ACC112 (cell line): ENCODE results near the gene OFD1.

Source experiments
- H2AFZ ChIP-seq: fragments of 200-600 bp; sonication (generic); one replicate; pipeline ENCODE4 v1.6.0; 2017; ENCODE audit warnings: antibody characterized with exemption, low read length; ENCODE audit not compliant: unreplicated experiment
- H3K27ac ChIP-seq: fragments of 200-600 bp; sonication (generic); 2 replicates; pipeline ENCODE4 v1.5.1; 2014; ENCODE audit warnings: low read depth, mild to moderate bottlenecking, antibody characterized with exemption, low read length, moderate library complexity
- H3K27me3 ChIP-seq: fragments of 200-600 bp; sonication (generic); 2 replicates; pipeline ENCODE4 v1.6.1; 2014; ENCODE audit warnings: mild to moderate bottlenecking, antibody characterized with exemption, low read length, moderate library complexity, mixed read lengths; ENCODE audit not compliant: insufficient read depth
- H3K36me3 ChIP-seq: fragments of 200-600 bp; sonication (generic); 2 replicates; pipeline ENCODE4 v1.6.1; 2016; ENCODE audit warnings: mild to moderate bottlenecking, antibody characterized with exemption, low read length, moderate library complexity, mixed read lengths; ENCODE audit not compliant: insufficient read depth
- H3K4me1 ChIP-seq: fragments of 200-600 bp; sonication (generic); one replicate; pipeline ENCODE4 v1.6.1; 2016; ENCODE audit warnings: low read length, mixed read lengths; ENCODE audit not compliant: insufficient read depth, unreplicated experiment, control insufficient read depth
- H3K4me3 ChIP-seq: fragments of 200-600 bp; sonication (generic); 2 replicates; pipeline ENCODE4 v1.5.1; 2014; ENCODE audit warnings: mild to moderate bottlenecking, low read depth, low read length
- H3K79me2 ChIP-seq: fragments of 200-600 bp; sonication (generic); one replicate; pipeline ENCODE4 v1.6.0; 2016; ENCODE audit warnings: low read length; ENCODE audit not compliant: control insufficient read depth, unreplicated experiment, insufficient read depth

The OFD1 gene

DNA sequence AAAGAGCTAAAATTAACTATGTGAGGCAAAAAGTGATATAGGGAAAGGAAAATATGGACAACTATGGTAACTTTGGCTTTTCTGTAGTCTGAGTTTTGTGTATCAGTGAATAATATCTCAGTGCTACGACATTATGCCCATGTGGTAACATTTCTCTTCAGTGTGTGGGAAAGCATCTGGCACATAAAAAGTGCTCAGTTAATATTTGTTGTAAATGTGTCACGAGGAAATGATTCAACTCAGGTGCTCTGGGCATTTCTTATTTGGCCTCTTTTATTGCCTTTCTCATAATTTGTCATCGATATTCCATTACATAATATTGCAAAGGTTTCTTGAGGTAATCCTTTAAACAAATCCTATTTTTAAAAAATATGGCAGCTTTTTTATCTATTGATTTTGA, 17.6 kb downstream of the OFD1 start:
- 0 out of 2 replicates have a peak, but pooled peaks cover 4% of the 10 kb centered on the region for H3K36me3 ChIP-seq
- H2AFZ ChIP-seq: no peak overlapping the region
- no peak overlapping the region for H3K27ac ChIP-seq
- no peaks in the 10 kb centered on the region for H3K4me1 ChIP-seq
- no peaks in the 10 kb centered on the region for H3K27me3 ChIP-seq
- no peak overlapping the region for H3K4me3 ChIP-seq
- H3K79me2 ChIP-seq: peaks cover 3% of the 10 kb centered on the region

DNA sequence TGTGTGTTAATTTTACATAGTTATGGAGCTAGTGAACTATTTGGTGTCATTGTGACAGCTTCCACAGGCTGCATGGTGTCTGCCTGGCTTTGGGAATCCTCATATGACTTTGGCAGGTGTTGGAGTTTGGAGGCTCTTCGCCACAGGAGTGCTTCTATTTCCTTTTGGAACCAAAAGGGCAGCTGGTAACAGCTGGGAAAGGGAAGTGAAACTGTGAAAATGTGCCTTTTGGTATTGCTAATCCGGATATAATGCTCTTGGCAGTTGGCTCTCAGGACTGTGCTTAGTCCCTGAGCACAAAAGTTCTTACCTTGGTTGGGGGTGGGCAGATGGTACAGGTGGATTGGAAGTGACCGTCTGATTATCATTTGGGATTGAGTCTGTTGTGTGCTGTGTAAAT, 18.1 kb downstream of the OFD1 start:
- no peaks in the 10 kb centered on the region for H3K4me1 ChIP-seq
- no peak overlapping the region for H2AFZ ChIP-seq
- no peaks in the 10 kb centered on the region for H3K27me3 ChIP-seq
- no peak overlapping the region for H3K4me3 ChIP-seq
- peaks cover 4% of the 10 kb centered on the region; the same call in 1 of the 2 replicates for H3K36me3 ChIP-seq
- H3K27ac ChIP-seq: no peak overlapping the region
- H3K79me2 ChIP-seq: peaks cover 3% of the 10 kb centered on the region

DNA sequence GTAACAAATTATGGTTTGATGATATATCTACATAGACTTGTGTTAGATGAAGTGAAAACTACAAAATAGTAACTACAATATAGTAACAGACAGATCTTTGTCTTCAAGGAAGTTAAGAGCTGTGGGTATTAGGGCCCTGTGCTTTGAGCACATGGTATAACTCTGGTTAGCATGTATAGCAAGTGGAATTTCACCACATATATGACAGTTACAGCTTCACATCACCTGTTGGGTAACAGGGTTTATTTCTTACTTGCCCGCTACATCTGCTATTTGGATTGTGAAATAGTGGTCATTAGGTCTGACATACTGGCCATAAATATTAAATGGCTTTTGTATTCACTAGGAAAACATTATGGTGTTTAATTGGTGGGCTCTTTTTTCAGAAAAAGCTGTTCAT, 20.2 kb downstream of the OFD1 start:
- no peak overlapping the region for H3K27ac ChIP-seq
- no peak overlapping the region for H3K4me3 ChIP-seq
- no peaks in the 10 kb centered on the region for H3K4me1 ChIP-seq
- no peaks in the 10 kb centered on the region; the same call in 1 of the 2 replicates for H3K36me3 ChIP-seq
- H3K27me3 ChIP-seq: no peaks in the 10 kb centered on the region
- H2AFZ ChIP-seq: no peak overlapping the region
- peaks cover 3% of the 10 kb centered on the region for H3K79me2 ChIP-seq

DNA sequence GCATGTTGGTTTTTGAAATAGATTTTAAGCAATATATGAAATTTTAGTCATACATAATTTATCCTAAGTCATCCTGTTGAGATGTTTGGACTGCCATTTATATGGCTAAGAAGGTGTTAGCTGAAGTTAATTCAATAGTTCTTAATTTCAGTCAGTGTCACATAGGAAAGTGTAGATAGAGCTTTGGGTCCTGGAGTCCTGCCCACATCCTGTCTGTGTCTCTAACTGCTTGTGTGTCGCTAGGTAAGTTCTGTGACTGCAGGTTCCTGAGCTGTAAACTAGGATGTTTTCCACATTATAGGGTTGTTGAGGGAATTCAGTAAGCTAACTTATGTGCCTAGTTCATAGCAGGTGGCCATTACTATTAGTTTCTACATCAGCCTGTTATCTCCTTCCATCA, 20.7 kb downstream of the OFD1 start:
- H3K27ac ChIP-seq: no peak overlapping the region
- peaks cover 3% of the 10 kb centered on the region for H3K79me2 ChIP-seq
- no peak overlapping the region for H2AFZ ChIP-seq
- no peaks in the 10 kb centered on the region for H3K27me3 ChIP-seq
- no peaks in the 10 kb centered on the region; the same call in 1 of the 2 replicates for H3K36me3 ChIP-seq
- no peak overlapping the region for H3K4me3 ChIP-seq
- H3K4me1 ChIP-seq: no peaks in the 10 kb centered on the region

DNA sequence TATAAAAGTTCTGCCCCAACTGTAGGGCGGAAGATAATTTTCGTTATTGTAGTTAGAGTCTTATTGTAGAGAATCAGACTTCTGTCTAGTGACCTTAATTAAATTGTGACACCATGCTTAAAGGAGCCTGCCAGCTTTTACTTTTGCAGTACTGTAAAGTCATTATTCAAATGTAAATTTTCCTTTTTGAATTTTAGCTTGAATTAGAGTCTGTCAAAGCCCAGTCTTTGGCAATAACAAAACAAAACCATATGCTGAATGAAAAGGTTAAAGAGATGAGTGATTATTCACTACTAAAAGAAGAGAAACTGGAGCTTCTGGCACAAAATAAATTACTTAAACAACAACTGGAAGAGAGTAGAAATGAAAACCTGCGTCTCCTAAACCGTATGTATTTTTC, 21.8 kb downstream of the OFD1 start:
- Histone ChIP-seq H2AFZ (no peak overlapping the region), H3K27ac (no peak overlapping the region), H3K27me3 (no peaks in the 10 kb centered on the region), H3K79me2 (peaks cover 3% of the 10 kb centered on the region), H3K4me3 (no peak overlapping the region), H3K36me3 (no peaks in the 10 kb centered on the region; the same call in 1 of the 2 replicates), H3K4me1 (no peaks in the 10 kb centered on the region)

DNA sequence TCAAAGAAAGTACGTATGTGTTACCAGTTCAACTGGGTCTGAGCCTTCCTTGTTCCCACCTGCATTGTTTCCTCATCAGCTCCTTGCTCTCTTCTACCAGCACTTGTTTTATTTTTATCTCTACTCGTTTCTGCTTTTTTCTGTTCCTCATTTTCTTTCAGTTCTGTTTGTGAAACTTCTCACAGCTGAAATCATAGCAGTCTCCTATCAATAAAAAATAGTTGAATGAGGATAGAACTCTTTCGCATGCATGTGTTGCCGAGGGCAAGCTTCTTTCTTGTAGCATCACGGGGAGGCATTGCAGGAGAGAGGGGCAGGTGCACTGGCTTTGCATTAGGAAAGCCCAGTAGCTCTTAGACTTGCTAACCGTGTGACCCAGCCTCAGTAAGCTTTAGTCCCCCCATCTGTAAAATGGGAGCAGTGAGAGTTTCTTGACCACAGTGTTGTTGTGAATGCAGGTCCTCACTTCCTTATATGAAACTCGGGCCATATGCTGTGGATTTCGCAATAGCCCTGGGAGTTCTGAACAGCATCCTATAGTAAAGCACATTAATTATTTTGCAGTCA, 24.7 kb downstream of the OFD1 start:
- no peaks in the 10 kb centered on the region for H3K27me3 ChIP-seq
- no peak overlapping the region for H3K27ac ChIP-seq
- no peak overlapping the region for H3K4me3 ChIP-seq
- H3K79me2 ChIP-seq: no peaks in the 10 kb centered on the region
- peaks cover 4% of the 10 kb centered on the region for H3K36me3 ChIP-seq
- no peaks in the 10 kb centered on the region for H3K4me1 ChIP-seq
- no peak overlapping the region for H2AFZ ChIP-seq

DNA sequence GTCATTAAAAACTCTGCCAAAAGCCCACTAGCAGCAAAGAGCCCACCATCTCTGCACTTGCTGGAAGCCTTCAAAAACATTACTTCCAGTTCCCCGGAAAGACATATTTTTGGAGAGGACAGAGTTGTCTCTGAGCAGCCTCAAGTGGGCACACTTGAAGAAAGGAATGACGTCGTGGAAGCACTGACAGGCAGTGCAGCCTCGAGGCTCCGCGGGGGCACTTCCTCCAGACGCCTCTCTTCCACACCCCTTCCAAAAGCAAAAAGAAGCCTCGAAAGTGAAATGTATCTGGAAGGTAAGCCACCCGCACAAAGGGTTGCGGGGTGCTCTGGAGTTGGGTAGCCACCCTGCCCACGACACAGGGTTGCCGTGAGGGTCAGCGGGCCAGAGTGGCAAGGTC, 25.9 kb downstream of the OFD1 start:
- Histone ChIP-seq H3K27ac (no peak overlapping the region), H3K36me3 (peaks cover 4% of the 10 kb centered on the region), H3K4me3 (no peak overlapping the region), H3K4me1 (no peaks in the 10 kb centered on the region), H3K27me3 (no peaks in the 10 kb centered on the region), H2AFZ (no peak overlapping the region), H3K79me2 (no peaks in the 10 kb centered on the region)

DNA sequence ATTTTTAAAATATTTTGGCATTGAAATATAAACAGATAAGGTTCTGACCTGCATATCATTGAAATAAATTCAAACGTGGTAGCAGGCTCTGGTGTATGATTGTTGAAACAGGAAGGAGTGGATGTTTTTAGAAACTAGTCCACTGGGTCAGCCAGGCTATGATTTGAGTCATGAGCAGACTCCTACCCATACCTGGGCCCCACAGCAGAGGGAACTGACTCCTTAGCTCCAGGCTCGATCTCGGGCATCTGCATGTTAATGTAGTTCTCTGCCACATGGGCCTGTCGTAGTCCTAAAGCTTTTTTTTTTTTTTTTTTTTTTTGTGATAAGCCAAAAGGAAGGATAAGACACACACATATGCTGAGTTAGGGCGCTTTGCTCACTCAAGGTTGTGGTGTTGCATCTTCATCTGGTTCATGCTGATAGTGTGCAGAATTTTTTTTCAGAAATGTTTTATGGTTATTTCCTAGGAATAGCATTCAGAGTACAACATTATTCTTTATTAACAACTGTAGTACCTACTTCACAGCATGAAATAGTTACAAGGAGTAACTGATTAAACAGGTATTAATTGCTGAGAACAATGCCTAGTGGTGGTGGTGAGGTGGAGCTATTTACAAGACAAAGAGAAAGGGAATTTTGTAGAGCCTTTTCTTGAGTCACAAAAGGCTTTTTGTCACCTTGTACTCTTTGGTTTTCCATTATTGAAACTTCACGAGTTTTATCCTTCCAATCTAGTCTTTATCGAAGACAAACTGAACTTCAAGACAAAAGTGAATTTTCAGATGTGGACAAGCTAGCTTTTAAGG, 27.3 kb downstream of the OFD1 start:
- H2AFZ ChIP-seq: no peak overlapping the region
- H3K4me3 ChIP-seq: no peak overlapping the region
- H3K27ac ChIP-seq: no peak overlapping the region
- H3K27me3 ChIP-seq: no peaks in the 10 kb centered on the region
- H3K36me3 ChIP-seq: peaks cover 4% of the 10 kb centered on the region
- no peaks in the 10 kb centered on the region for H3K79me2 ChIP-seq
- H3K4me1 ChIP-seq: no peaks in the 10 kb centered on the region

DNA sequence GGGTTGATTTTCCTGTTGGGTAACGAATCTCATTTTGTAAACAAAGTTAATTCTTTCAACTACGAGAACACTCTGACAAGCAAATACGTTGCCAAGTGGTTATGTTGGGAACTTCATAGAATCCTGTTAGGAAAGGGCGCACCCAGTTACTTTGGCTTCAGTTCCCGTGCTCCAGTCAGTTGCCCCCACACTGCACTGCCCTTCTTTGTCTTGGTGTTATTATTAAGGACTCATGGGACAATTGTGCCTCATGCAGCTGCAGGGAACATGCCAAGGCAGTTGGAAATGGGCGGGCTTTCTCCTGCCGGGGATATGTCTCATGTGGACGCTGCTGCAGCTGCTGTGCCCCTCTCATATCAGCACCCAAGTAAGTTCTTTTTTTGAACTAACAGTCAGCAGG, 28.9 kb downstream of the OFD1 start:
- H2AFZ ChIP-seq: no peak overlapping the region
- H3K4me3 ChIP-seq: no peak overlapping the region
- no peaks in the 10 kb centered on the region for H3K27me3 ChIP-seq
- no peaks in the 10 kb centered on the region for H3K79me2 ChIP-seq
- H3K27ac ChIP-seq: no peak overlapping the region
- H3K36me3 ChIP-seq: peaks cover 4% of the 10 kb centered on the region
- H3K4me1 ChIP-seq: no peaks in the 10 kb centered on the region

DNA sequence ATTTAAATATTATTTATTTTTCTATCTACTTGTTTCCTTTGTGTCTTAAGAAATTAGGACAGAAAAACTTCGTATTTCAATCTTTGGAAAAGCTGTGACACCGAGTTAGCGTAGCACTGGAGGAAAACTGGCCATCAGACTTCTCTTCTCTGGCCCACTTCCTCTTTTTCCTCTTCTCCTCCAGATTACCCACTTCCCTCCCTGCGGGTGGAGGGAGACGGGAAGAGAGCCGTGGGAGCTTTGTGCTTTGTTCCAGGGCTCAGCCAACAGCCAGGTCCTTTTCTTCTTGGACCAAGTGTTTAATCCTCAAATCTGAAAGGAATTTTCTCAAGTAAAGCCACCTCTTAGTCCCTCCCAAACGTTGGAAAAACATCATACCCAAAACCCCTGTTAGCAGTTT, 29.7 kb downstream of the OFD1 start:
- no peak overlapping the region for H2AFZ ChIP-seq
- no peaks in the 10 kb centered on the region for H3K4me1 ChIP-seq
- H3K27me3 ChIP-seq: no peaks in the 10 kb centered on the region
- H3K4me3 ChIP-seq: no peak overlapping the region
- no peak overlapping the region for H3K27ac ChIP-seq
- H3K79me2 ChIP-seq: no peaks in the 10 kb centered on the region
- peaks cover 4% of the 10 kb centered on the region for H3K36me3 ChIP-seq

DNA sequence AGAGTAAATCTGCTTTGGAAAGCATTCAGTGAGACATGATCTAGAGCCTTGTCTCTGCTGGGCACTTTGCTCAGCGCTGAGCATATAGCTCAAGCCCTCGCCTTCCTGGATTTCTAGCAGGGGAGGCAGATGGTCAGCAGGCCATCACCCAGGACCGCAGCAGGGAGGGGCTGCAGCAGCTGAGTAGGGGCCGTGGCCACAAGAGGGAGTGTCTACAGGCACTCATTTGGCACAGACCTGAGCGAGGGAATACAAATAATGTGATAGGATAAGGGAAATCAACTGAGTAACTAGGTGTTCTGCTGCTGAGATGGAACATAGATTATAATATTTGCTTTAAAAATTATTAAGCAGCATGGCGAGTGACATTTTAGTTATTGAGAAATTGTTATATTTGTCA, 30.2 kb downstream of the OFD1 start:
- H3K4me1 ChIP-seq: no peaks in the 10 kb centered on the region
- no peak overlapping the region for H3K27ac ChIP-seq
- H3K4me3 ChIP-seq: no peak overlapping the region
- no peaks in the 10 kb centered on the region for H3K27me3 ChIP-seq
- H2AFZ ChIP-seq: no peak overlapping the region
- peaks cover 8% of the 10 kb centered on the region for H3K36me3 ChIP-seq
- no peaks in the 10 kb centered on the region for H3K79me2 ChIP-seq
